GM18508 (cell line): Measurements from ENCODE around the gene LRMDA.
"Not testable (repeated sequence)": the region's sequence is repeated elsewhere in the genome, so short reads cannot be mapped to it uniquely, and the experiment has no call there.

Experiments
- ATAC-seq: cut with Tn5 transposase; IDR thresholded peaks from one replicate; pipeline ENCODE4 v1.9.1; 2021; ENCODE audit warnings: moderate number of reproducible peaks; ENCODE audit not compliant: insufficient read depth, unreplicated experiment

LRMDA gene

DNA sequence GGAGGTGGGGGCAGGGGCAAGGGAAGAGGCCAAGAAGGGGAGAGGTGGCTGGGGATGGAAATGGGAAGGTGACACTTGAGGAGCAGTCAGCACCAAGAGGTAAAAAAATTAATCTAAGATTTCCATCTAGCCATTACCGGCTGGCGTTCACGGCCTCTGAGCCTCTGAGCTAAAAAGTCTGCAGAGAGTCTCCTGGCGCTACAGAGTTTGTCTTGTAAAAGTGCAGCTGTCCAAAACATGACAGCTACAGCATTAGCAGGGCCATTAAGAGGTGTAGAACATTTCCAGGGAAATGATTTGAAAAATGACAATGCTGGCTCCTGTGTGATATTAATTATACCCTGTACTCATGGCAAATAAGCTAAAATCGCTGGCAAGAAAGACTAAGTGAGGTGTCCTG, 167.6 kb downstream of the LRMDA start:
- no peak for ATAC-seq

DNA sequence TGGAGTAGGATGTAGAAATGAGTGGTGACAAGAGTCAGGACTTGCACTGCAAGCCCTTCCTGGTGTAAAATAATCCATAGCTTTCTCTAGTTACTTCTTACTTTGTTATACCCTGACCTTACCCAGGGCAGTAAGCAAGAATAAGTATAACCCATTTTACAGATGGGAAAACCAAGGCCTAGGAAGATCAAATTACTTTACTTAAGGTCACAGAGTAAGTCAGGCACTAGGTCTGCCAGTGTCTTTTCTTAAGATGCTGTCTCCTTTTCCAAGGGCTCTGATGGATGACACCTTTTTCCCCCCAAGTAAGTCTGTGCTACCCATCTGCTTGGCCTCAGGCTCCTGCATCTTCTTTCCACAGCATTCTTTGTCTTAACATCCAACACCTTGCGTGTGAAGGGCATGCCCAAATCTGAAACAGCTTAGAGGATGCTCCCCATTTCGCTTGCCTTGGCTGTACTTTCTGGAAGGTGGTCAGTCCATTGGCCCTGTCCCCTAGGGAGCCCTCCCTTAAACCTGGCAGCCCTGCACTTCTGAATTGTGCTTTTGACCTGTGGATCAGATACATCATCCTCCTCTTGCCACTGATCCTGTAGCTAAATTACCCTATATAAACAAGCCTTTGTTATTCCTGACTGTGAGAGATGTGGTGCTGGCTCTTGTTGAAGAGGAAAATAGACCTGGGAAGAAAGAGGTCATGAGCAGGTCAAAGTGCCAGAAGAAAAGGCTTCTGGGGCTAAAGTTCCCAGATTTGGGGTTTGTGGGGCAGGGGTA, 168.6 kb downstream of the LRMDA start:
- no peak for ATAC-seq

DNA sequence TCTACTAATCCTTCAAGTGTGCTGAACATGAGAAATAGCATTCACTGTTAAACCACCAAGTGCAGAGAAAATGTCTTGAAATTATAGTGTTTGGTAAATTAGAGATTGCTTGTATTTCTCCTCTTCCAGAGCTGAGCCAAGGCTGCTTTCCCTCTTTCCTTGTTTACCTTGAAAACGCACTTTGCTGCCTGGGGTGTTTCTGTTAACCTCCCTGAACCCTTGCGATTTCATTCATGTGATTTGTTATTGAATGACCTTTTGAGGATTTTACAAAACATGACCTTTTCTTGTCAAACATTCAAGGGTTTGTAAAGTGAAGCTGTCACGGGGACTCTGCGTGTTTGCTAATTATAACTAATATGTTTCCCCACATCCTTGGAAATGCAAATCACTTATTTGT, 169.4 kb downstream of the LRMDA start:
- ATAC-seq, result no peak

DNA sequence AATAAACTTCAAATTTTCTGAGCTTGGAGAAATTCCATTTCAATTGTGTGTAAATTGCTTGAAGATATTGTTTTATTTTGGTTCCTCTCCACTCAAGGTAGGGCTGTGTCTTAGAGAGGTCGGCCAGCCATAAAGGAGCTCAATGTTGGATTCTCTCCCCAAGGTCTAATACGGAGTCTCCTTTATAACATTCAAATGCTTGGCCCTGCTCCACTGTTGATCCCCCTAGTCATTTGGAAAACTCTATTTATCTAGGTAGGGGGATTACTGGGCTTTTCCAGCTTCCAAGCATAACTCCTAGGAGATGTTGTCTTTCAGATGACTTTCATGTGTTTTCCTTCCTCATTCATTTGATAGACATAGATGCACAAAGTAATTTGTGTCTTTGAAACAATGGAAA, 170.9 kb downstream of the LRMDA start:
- ATAC-seq, result no peak

DNA sequence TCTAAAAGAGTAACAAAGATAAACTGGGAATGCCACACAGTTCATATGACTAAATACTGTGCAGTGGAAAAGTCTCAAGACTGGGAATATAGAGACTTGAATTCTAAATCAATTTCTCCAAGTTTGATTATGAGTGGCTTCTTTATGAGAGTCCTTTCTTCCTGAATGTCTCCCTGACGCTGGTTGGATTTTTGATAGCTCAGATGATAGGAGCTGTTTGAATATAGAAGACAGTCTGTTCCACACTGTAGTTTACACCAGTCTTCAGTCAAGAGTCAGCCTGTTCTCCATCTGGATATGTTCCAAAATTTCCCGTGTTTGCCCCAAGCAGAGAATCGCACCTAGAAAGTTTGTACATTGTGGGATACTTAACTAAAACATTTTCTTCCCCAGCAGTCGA, 173.7 kb downstream of the LRMDA start:
- ATAC-seq, result no peak

DNA sequence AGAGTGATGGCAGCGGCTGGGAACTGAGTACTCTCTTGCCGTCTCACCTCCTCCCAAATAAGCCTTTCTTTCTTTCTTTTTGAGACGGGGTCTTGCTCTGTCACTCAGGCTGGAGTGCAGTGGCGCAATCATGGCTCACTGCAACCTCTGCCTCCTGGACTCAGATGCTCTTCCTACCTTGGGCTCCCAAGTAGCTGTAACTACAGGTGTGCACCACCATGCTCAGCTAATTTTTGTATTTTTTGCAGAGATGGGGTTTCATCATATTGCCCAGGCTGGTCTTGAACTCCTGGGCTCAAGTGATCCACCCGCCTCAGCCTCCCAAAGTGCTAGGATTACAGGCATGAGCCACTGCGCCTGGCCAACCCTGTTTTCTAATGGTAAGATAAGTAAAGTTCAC, 174.4 kb downstream of the LRMDA start:
- ATAC-seq, result not testable (repeated sequence)

DNA sequence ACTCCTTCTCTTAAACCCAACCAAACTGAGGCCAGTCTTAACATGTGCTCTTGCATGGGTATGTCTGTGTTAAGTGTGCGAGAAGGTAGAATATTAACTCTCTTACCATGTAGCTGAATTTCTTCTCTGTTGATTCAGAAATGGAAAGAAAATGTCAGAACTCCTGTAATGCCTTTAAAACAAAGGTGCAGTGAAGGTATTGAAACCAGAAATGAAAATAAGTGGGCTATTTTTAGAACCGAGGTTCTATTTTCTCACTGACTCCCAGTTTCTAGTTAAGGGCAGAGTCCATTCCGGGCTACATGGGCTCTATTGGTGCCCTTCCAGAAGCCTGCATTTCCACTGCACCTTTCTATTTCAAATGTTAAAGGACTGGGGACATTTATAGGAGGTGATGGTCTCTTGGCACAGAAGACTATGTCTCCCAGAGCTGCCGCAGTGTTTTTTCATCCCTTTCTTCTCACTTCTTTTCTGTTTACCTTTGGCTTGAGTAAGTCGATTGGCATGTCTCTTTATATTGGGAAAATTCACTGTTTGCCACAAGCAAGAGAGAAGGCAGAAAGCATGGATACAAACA, 174.9 kb downstream of the LRMDA start:
- peak; percentile 56 for ATAC-seq

DNA sequence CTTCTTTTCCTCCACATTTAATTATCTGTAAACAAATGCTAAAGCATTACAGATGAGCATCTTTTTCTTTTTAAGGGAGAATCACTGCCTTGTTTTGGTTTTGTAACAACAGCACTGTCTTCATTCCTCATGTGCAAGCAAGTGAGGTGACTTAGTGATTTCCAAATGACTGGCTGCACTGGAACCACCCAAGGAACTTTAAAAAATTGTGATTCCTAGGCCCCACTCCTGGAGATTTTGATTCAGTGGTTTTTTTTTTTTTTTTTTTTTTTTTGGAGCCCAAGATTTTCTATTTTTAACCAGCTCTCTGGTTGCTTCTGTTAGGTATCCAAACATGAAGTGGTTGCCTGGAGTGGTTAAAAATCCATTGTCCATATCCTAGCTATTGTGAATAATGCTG, 176.2 kb downstream of the LRMDA start:
- no peak for ATAC-seq

DNA sequence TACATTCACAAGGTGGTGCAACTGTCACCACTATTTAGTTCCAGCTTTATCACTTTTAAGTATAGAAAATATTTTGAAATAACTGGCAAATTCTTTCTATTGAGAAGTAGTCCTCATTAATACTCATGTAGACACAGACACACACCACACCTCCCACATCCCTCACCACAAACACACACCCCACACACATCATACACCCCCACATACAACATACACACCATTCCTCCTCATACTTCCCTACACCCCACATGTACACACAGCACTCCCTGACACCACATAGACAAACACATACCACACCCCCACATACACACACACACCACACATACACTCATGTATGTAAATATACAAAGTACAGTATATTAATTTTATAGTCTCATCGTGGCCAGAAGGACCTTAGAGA, 178.8 kb downstream of the LRMDA start:
- ATAC-seq, result no peak

DNA sequence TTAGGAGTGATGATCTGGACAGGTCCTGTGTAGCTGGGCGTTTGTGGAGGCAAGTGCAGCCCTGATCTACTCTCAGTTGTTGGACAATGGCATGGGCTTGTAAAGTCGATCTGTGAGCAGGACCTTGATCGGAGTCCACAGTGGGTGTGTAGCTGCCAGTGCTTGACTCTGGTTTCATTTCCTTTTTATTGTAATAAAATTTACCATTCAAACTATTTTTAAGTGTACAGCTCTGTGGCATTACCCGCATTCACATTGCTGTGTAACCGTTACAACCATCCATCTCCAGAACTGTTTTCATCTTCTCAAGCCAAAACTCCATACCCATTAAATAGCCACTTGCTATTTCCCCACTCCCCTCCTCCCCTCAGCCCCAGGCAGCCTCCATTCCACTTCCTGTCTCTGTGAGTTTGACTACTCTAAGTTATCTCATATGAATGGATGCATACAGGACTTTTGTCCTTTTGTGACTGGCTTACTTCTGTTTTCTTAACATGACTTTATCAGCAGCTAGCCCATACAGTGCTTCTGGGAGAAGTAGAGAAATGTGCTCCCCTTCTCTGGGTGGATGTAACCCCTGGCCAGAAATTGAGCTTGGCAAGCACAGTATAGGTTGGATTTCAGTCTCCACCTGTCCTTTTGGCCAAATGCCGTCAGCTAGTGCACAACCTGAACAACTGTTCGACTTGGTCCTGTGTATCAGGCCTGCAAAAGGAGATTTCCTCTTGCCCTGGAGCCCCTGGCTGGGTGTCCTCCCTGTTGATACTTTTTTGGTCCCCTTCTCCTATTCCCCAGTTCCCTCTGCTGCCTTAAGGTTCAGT, 180.0 kb downstream of the LRMDA start:
- ATAC-seq, result peak; percentile 37

DNA sequence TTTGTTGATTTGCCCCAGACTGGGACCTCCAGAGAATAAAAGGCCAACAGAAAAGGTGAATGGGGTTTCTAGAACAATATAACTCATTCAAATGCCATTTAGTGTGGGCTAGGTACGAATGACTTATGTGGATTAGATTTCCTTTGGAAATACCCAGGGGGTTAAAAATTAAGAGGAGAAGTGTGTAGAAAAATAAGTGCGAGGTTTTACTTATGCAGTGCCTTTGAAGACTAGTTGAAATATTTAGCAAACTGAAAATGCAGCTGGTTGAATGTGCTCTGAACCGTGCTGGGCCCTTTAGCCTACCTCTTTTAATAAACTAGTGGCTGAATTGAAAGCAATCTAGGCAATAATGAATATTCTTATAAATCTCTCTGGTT, 180.6 kb downstream of the LRMDA start:
- no peak for ATAC-seq

DNA sequence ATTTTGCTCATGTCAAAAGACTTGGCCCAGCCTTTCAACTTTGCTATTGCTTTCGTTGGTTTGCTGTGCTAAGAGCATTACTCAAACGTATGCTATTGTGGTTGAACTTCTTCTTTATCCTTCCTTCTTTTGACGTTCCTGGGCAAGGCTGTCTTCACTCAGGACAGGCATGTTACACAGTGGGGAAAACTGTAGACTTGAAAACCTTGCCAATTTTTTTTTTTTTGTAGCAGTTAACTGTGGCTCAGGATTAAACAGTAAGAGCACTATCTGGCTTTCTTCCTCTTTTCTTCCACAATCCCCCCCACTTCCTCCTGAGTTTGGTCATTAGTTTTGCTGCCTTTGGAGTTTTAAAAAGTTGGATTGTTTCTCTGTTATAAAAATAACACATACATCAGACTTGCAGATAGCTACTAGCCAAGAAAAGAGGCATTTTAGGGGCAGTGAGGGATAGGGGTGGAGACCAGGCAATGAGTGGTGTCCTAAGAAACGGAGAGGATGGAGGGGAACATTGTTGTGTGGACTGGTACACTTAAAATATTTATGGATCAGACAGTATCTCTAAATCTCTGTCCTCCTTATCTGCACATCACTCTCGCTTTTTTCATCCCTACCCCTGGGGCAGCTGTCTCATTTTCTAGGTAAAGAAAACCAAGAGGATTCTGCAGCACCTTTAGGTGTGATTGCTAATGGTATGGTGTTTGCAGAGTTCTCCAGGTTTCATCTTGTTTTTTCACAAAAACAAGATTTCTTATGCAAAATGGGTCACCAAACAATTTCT, 181.7 kb downstream of the LRMDA start:
- no peak for ATAC-seq

DNA sequence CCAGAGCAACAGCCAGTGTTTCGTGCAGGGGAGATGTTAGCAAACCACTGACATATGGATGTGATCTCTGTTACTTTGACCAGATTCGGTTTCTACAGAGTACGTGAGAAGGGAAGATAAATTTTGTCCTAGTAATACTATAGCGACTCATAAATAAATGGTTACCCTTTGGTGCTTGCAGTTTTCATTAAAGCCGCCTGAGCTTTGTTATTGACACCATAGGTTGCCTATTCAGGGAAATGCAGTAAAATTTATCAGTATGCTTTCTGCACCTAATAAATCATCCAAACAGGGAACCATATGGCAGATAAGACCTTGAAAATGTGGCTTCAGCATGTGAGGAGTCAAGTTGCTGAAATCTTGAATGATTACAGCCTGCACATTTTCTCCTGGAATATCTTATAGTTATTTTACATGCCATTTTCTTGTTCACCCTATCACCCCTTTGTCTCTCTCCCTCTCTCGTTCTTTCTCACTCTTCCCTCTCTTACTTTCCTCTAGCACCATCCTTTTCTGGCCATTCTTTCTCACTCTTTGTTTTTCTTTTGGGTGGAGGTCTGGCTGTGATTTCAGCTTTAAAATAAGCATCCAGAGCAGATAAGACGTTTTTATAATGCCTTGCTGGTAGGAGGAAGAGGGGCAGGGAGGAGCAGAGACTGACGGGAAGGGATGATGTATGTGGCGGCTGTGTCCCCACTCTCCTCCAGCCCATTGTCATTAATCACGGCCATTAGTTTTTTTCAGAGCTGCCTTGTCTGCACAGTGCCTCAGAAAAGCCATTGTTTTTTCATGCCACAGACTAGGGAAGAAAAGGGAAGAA, 182.5 kb downstream of the LRMDA start:
- ATAC-seq, result no peak

DNA sequence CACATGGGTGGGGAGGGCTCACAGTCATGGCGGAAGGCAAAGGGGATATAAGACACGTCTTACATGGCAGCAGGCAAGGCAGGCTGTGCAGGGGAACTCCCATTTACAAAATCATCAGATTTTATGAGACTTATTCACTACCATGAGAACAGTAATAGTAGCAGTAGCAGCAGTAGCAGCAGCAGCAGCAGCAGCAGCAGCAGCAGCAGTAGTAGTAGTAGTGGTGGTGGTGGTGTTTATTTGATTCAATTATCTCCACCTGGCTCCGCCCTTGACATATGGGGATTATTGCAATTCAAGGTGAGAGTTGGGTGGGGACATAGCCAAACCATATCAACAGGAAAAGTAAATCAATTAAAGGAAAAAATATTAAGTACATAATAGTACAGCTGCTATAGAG, 184.7 kb downstream of the LRMDA start:
- no peak for ATAC-seq

DNA sequence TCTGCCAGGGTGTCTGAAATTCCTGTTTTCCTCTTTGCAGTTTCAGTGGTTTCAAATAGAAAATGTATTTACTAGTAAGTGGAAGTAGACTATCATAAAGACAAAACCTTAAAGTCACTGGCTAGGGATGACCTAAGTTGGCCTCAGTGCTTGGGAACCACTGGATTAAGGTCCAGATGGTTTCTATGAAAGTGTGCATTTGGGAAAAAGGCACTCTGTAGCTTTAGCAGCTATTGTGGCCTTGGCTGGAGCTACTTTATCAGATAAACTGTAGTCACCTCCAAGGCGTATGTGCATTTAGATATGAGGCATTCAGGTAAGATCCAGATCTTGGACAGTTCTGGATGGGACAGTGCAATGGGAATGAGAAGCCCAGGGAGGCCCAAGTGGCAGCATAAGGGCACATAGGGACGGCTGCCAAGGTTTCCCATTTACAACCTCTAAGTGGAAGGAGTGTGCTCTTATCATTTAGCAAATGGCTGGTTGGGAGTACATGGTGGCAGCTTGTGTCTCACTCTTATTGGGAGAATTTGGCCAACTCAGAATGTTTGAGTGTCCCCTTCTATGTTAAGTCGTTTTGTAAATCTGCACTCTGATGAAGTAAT, 185.6 kb downstream of the LRMDA start:
- ATAC-seq, result no peak

DNA sequence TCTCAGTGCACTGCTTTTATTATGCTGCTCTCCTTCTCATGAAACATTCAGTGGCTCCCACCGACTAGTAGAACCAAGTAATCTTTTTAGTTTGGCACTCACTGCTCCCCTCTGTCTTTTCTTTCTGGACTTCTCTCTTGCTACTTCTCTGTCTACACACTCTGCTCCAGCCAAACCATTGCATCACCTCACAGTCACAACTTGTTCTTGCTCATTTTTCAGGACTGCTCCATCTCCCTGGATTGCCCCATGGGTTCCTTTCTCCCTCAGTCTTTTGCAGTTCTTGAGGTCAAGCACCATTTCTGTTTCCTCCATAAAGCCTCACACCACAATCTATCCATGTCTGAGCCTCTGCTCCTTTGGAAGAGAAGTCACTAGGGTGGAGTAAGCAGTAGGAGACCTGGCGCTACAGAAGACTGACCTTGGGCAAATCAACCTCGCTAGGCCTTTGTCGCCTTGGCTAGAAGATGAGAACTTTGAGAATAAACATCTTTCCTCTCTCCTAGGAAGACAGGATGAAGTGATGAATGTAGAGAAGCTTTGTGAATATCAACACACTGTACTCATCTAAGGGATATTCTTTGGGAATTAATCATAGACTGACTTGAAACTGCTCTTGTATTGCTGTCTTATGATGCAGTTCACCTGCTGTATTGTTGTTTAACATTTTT, 186.2 kb downstream of the LRMDA start:
- ATAC-seq, result no peak

DNA sequence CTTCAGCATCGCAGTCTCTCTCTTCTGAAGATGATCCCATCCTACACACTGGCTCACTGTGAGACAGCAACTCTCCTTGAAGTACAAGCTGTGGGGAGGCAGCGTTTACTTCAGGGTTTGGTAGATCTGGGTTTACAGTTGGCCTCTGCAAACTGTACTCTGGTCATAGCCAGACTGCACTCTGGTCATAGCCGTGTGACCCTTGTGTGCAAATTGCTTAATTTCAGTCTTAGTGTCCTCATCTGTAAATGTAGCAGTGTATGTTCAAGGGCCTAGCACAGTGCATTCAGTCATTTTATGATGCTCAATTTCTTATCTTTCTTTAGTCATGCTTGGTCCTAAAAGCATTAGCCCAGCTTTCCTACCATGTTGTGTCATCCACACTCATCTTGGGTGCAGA, 188.2 kb downstream of the LRMDA start:
- ATAC-seq, result no peak

DNA sequence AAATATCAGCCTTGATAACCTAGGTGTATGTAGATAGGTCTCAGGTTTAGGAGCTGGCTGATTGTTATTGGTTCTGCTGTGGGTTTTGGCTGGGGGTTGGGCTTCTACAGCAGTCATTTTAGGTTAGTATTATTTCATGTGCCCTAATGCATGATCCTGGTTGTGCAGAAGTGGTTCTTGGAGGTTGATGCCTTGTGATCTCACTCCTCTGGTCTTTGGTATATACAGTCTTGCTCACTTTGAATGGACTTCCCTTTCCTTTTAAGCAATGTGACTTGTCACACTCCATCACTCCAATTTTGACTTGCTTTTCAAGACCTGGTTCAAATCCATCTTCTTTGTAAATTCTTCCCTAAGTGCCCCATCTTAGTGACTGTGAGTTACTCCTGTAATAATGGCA, 188.9 kb downstream of the LRMDA start:
- ATAC-seq, result no peak

DNA sequence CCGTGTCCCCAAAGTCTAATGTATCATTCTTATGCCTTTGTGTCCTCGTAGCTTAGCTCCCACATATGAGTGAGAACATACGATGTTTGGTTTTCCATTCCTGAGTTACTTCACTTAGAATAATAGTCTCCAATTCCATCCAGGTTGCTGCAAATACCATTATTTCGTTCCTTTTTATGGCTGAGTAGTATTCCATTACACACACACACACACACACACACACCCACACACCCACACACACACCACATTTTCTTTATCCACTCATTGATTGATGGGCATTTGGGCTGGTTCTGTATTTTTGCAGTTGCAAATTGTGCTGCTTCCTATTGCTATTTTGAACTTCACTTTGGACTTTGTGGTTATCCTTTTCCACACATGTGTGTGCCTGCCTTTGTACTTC, 189.6 kb downstream of the LRMDA start:
- ATAC-seq, result not testable (repeated sequence)
